K562 (cell line): ENCODE measurements around the gene HOXB8. TPM values are rescaled to one million over a fixed set of nuclear protein-coding genes. Genes with fewer than 3 reads are reported as not detected.

Source experiments
- ATF3 ChIP-seq, 2 experiments: fragments of 450-650 bp in 1 of 2; sonication (generic) in 1 of 2; formaldehyde crosslinking in 1 of 2; IDR thresholded peaks in 1 of 2; conservative IDR thresholded peaks in 1 of 2; 2 replicates each; pipeline versions ENCODE4 v1.6.1 to v1.8.1; 2016 to 2023; ENCODE audit warnings: mild to moderate bottlenecking in 2 of 2, moderate library complexity in 2 of 2, inconsistent platforms in 1 of 2, missing genetic modification reagents in 1 of 2
- BRD4 ChIP-seq: fragments of 200-600 bp; sonication (generic); IDR thresholded peaks from 2 replicates; pipeline ENCODE4 v1.6.1; 2017; ENCODE audit warnings: inconsistent platforms
- CLOCK ChIP-seq: fragments of 250-450 bp; sonication (Bioruptor Pico); IDR thresholded peaks from 2 replicates; pipeline ENCODE4 v1.4.0; 2020; ENCODE audit warnings: mild to moderate bottlenecking, moderate library complexity, borderline replicate concordance
- E2F6 ChIP-seq, 2 experiments: IDR thresholded peaks; 2 replicates each; pipeline ENCODE4 v1.6.1; 2011; ENCODE audit warnings: borderline replicate concordance in 1 of 2, control low read depth in 1 of 2, low read depth in 1 of 2, low read length in 1 of 2, mild to moderate bottlenecking in 1 of 2, mixed read lengths in 1 of 2, moderate library complexity in 1 of 2; ENCODE audit not compliant: insufficient read depth in 1 of 2, insufficient read length in 1 of 2, poor library complexity in 1 of 2, severe bottlenecking in 1 of 2; ENCODE audit errors: extremely low read depth in 1 of 2
- GATAD2A ChIP-seq: fragments of 450-650 bp; IDR thresholded peaks from 2 replicates; pipeline ENCODE4 v1.6.1; 2017
- LCOR ChIP-seq: sonication (generic); formaldehyde crosslinking; IDR thresholded peaks from 2 replicates; pipeline ENCODE4 v1.8.0; 2022; ENCODE audit warnings: mild to moderate bottlenecking, missing genetic modification reagents
- MTA1 ChIP-seq: fragments of 450-650 bp; IDR thresholded peaks from 2 replicates; pipeline ENCODE4 v1.6.1; 2017; ENCODE audit warnings: borderline replicate concordance
- POLR2AphosphoS5 ChIP-seq: IDR thresholded peaks from 2 replicates; pipeline ENCODE4 v1.6.1; 2011; ENCODE audit warnings: mild to moderate bottlenecking, low read depth, low read length, moderate library complexity; ENCODE audit not compliant: control insufficient read depth, insufficient read depth
- TEAD1 ChIP-seq, 2 experiments: fragments of 450-650 bp in 1 of 2; sonication (generic) in 1 of 2; formaldehyde crosslinking; IDR thresholded peaks; 2 replicates each; pipeline versions ENCODE4 v1.4.0 to v1.8.0; 2020 to 2022; ENCODE audit warnings: mild to moderate bottlenecking in 2 of 2, missing genetic modification reagents in 1 of 2
- UBTF ChIP-seq, 2 experiments: IDR thresholded peaks; 2 replicates each; pipeline ENCODE4 v1.6.1; 2012; ENCODE audit warnings: improper control_type of control experiment in 2 of 2, low read depth in 2 of 2, low read length in 2 of 2, borderline replicate concordance in 1 of 2
- ZBTB1 ChIP-seq: sonication (generic); formaldehyde crosslinking; IDR thresholded peaks from 2 replicates; pipeline ENCODE4 v1.8.1; 2023; ENCODE audit warnings: missing genetic modification reagents, low read depth, mild to moderate bottlenecking, borderline replicate concordance
- ZFP1 ChIP-seq: fragments of 450-650 bp; formaldehyde crosslinking; IDR thresholded peaks from 2 replicates; pipeline ENCODE4 v1.4.0; 2020; ENCODE audit warnings: mild to moderate bottlenecking, mixed read lengths
- polyA plus RNA-seq, 8 experiments: library from polyadenylated mRNA; depleted of rRNA in 4 of 8; stranded (reverse) in 5 of 8; unstranded in 3 of 8; fragments of >200 nt; fragmentation: Nextera tagmentation in 2 of 8; fragmentation: Illumina TruSeq in 1 of 8; extraction: Ambion mirVana in 2 of 8; extraction: Trizol in 1 of 8; gene quantifications; 2 replicates each; pipeline versions ENCODE4 v1.2.1 to v1.2.3, GENCODE V29; 2011 to 2014; ENCODE audit warnings: inconsistent platforms in 1 of 8, missing spikeins in 1 of 8
- total RNA-seq, 7 experiments: library from RNA; depleted of rRNA in 6 of 7; stranded (reverse); fragments of >200 nt in 6 of 7; fragmentation: Illumina TruSeq in 2 of 7; extraction: Trizol in 2 of 7; gene quantifications; 2 replicates each; pipeline versions ENCODE4 v1.2.1 to v1.2.3, GENCODE V29; 2011 to 2021; ENCODE audit warnings: low replicate concordance in 1 of 7
- TF ChIP-seq, protein P1 (sequence below): fragments of 450-650 bp; IDR thresholded peaks from 2 replicates; pipeline ENCODE4 v1.6.1; 2018; ENCODE audit not compliant: partially characterized antibody

HOXB8 gene
- total and polyA plus RNA-seq, 9 of the 15 experiments (the other 6 are each of a cell fraction or from before 2014, with no cell fraction given) = 0.52 to 23.8 (median 3.6) TPM

GRCh38 chr17:48578616-48579470 lies 36.2 kb downstream of the HOXB8 start (continued):
- 0 out of 2 replicates have a peak, but pooled peaks have one; percentile 38 for TF ChIP-seq GATAD2A
- TF ChIP-seq ZBTB1 (CRISPR knock-in tag) = no peak
- TF ChIP-seq MTA1 = peak; percentile 65; the same call in 1 of the 2 replicates
- TF ChIP-seq ATF3 (IDR thresholded peaks at IDR 0.05) = no peak
- TF ChIP-seq ATF3 (CRISPR knock-in tag; conservative IDR thresholded peaks at IDR 0.05) = no peak
- no peak for TF ChIP-seq ZFP1
- no peak for TF ChIP-seq CLOCK (CRISPR knock-in tag)
- peak; percentile 13 for TF ChIP-seq POLR2AphosphoS5
- 0 out of 4 replicates have a peak, but pooled peaks of 1 of the 2 experiments have one; percentile 23 for TF ChIP-seq TEAD1 (CRISPR knock-in tag; IDR thresholded peaks at IDR 0.05)
- peak in 1 of 2 experiments; percentile 32; a peak in 1 of 4 replicates for TF ChIP-seq UBTF (IDR thresholded peaks at IDR 0.05; ENCODE audit: borderline replicate concordance in 1 of 2, low read depth in 2 of 2, low read length in 2 of 2)
- TF ChIP-seq E2F6 (IDR thresholded peaks at IDR 0.05; ENCODE audit: borderline replicate concordance in 1 of 2, extremely low read depth in 1 of 2, insufficient read depth in 1 of 2, insufficient read length in 1 of 2, low read depth in 1 of 2, low read length in 1 of 2, poor library complexity in 1 of 2, severe bottlenecking in 1 of 2) = no peak
- TF ChIP-seq BRD4 = 0 out of 2 replicates have a peak, but pooled peaks have one; percentile 30
- TF ChIP-seq, protein P1, sequence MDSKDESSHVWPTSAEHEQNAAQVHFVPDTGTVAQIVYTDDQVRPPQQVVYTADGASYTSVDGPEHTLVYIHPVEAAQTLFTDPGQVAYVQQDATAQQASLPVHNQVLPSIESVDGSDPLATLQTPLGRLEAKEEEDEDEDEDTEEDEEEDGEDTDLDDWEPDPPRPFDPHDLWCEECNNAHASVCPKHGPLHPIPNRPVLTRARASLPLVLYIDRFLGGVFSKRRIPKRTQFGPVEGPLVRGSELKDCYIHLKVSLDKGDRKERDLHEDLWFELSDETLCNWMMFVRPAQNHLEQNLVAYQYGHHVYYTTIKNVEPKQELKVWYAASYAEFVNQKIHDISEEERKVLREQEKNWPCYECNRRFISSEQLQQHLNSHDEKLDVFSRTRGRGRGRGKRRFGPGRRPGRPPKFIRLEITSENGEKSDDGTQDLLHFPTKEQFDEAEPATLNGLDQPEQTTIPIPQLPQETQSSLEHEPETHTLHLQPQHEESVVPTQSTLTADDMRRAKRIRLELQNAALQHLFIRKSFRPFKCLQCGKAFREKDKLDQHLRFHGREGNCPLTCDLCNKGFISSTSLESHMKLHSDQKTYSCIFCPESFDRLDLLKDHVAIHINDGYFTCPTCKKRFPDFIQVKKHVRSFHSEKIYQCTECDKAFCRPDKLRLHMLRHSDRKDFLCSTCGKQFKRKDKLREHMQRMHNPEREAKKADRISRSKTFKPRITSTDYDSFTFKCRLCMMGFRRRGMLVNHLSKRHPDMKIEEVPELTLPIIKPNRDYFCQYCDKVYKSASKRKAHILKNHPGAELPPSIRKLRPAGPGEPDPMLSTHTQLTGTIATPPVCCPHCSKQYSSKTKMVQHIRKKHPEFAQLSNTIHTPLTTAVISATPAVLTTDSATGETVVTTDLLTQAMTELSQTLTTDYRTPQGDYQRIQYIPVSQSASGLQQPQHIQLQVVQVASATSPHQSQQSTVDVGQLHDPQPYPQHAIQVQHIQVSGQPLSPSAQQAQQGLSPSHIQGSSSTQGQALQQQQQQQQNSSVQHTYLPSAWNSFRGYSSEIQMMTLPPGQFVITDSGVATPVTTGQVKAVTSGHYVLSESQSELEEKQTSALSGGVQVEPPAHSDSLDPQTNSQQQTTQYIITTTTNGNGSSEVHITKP = no peak
- TF ChIP-seq LCOR (CRISPR knock-in tag) = no peak
